Caco-2 (cell line): Measurements from ENCODE around the gene RCBTB1. TPM values are rescaled to one million over a fixed set of nuclear protein-coding genes. Genes with fewer than 3 reads are reported as not detected.

Experiments
- BruUV-seq: library from RNA; stranded (reverse); fragments of 400-500 nt; replicated peaks from 2 replicates; lab custom pipeline; 2021; lab: Mats Ljungman, UMichigan
- CTCF ChIA-PET: fragments of 300-600 bp; sonication (Branson Sonifier 250); formaldehyde crosslinking; loops from one replicate; lab custom pipeline; 2022; ENCODE audit warnings: antibody characterized with exemption; lab: Charles Lee
- POLR2A ChIA-PET: fragments of 300-600 bp; sonication (Branson Sonifier 250); formaldehyde crosslinking; loops from one replicate; lab custom pipeline; 2022; ENCODE audit warnings: antibody characterized with exemption; lab: Charles Lee
- DNase-seq, 2 experiments: peaks; one replicate each; pipeline versions ENCODE4 v3.0.0 to v3.0.0-alpha.2; 2020 to 2022
- H3K27me3 ChIP-seq: replicated peaks from 2 replicates; pipeline ENCODE4 v1.6.0; 2011; ENCODE audit warnings: low read length; ENCODE audit not compliant: control insufficient read depth, insufficient read depth
- H3K36me3 ChIP-seq: 2 replicates; pipeline ENCODE4 v1.5.1; 2011; ENCODE audit warnings: low read length; ENCODE audit not compliant: control insufficient read depth, insufficient read depth
- H3K4me1 ChIP-seq: fragments of 250-450 bp; sonication (Bioruptor Pico); 2 replicates; pipeline ENCODE4 v1.5.1; 2020; ENCODE audit warnings: mild to moderate bottlenecking
- H3K4me3 ChIP-seq: 2 replicates; pipeline ENCODE4 v1.5.1; 2011; ENCODE audit warnings: low read depth, mild to moderate bottlenecking, control low read depth, low read length
- H3K9me3 ChIP-seq: fragments of 250-450 bp; sonication (Bioruptor Pico); 2 replicates; pipeline ENCODE4 v1.5.1; 2020; ENCODE audit warnings: mild to moderate bottlenecking, moderate library complexity
- H3K27ac Mint-ChIP-seq: one replicate; pipeline ENCODE4 v1.8.0; 2022; ENCODE audit warnings: mixed read lengths; ENCODE audit not compliant: unreplicated experiment
- H3K27me3 Mint-ChIP-seq: one replicate; pipeline ENCODE4 v1.8.0; 2022; ENCODE audit warnings: mixed read lengths; ENCODE audit not compliant: insufficient read depth, unreplicated experiment
- H3K36me3 Mint-ChIP-seq: one replicate; pipeline ENCODE4 v1.8.0; 2022; ENCODE audit warnings: mild to moderate bottlenecking, mixed read lengths; ENCODE audit not compliant: insufficient read depth, unreplicated experiment
- H3K4me1 Mint-ChIP-seq: one replicate; pipeline ENCODE4 v1.8.0; 2022; ENCODE audit warnings: low read depth, mixed read lengths; ENCODE audit not compliant: unreplicated experiment
- H3K4me3 Mint-ChIP-seq: one replicate; pipeline ENCODE4 v1.8.0; 2022; ENCODE audit warnings: mild to moderate bottlenecking, moderate library complexity, mixed read lengths; ENCODE audit not compliant: unreplicated experiment
- H3K9me3 Mint-ChIP-seq: one replicate; pipeline ENCODE4 v1.8.0; 2022; ENCODE audit warnings: mixed read lengths; ENCODE audit not compliant: unreplicated experiment
- intact Hi-C: fragments of 100-400 bp; cut with micrococcal nuclease; formaldehyde crosslinking; loops from one replicate; pipeline ENCODE4 v1.10.0; 2022; ENCODE audit not compliant: unreplicated experiment
- total RNA-seq: library from RNA; stranded (reverse); gene quantifications from 2 replicates; pipeline ENCODE4 v1.2.3, GENCODE V29; 2022
- TF ChIP-seq, protein P1 (sequence below), 2 experiments: fragments of 200-600 bp in 1 of 2; IDR thresholded peaks; 1 replicate in 1 of 2; 2 replicates in 1 of 2; pipeline versions ENCODE4 v1.5.1 to v1.8.0; 2011 to 2022; ENCODE audit warnings: antibody characterized with exemption in 1 of 2, control low read depth in 1 of 2, inconsistent platforms in 1 of 2, low read depth in 1 of 2, low read length in 1 of 2, mild to moderate bottlenecking in 1 of 2, moderate library complexity in 1 of 2; ENCODE audit not compliant: insufficient read depth in 1 of 2, severe bottlenecking in 1 of 2, unreplicated experiment in 1 of 2

The RCBTB1 gene
- total RNA-seq, 1 experiment from 2014 or later: 25.7 TPM

DNA sequence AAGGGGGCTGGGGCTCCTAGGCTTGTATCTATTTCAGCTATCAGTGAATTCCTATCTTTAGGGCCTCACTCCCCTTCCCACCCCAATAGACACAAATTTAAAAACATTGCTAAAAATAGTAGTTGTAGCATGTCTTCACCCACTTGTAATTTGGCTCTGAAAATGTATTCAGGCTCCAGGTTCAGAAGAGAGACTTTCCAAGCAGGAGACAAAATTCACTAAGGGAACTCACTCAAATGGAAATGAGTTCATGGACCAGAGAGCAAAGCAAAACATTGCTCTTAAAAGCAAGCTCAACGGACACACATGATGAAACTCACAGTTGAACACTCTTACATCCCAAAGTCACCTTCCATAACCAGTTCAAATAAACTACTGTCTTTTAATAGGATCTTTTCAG lies 52.8 kb downstream of the RCBTB1 start:
- POLR2A ChIA-PET: no interaction called here
- Histone ChIP-seq H3K27me3 (no peaks in the 10 kb centered on the region), H3K9me3 (no peaks in the 10 kb centered on the region), H3K4me3 (no peak overlapping the region), H3K4me1 (no peaks in the 10 kb centered on the region), H3K36me3 (no peaks in the 10 kb centered on the region; the same call in 1 of the 2 replicates)
- H3K36me3 Mint-ChIP-seq: peaks cover 16% of the 10 kb centered on the region
- no peaks in the 10 kb centered on the region for H3K27me3 Mint-ChIP-seq
- no peak for DNase-seq
- TF ChIP-seq, protein P1, sequence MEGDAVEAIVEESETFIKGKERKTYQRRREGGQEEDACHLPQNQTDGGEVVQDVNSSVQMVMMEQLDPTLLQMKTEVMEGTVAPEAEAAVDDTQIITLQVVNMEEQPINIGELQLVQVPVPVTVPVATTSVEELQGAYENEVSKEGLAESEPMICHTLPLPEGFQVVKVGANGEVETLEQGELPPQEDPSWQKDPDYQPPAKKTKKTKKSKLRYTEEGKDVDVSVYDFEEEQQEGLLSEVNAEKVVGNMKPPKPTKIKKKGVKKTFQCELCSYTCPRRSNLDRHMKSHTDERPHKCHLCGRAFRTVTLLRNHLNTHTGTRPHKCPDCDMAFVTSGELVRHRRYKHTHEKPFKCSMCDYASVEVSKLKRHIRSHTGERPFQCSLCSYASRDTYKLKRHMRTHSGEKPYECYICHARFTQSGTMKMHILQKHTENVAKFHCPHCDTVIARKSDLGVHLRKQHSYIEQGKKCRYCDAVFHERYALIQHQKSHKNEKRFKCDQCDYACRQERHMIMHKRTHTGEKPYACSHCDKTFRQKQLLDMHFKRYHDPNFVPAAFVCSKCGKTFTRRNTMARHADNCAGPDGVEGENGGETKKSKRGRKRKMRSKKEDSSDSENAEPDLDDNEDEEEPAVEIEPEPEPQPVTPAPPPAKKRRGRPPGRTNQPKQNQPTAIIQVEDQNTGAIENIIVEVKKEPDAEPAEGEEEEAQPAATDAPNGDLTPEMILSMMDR (IDR thresholded peaks at IDR 0.05; ENCODE audit: insufficient read depth in 1 of 2, low read depth in 1 of 2, low read length in 1 of 2, severe bottlenecking in 1 of 2, unreplicated experiment in 1 of 2): no peak
- intact Hi-C loops: no loop called here
- no peak overlapping the region for H3K4me3 Mint-ChIP-seq
- no peaks in the 10 kb centered on the region for H3K9me3 Mint-ChIP-seq
- no TSS peak for BruUV-seq
- no peaks in the 10 kb centered on the region for H3K4me1 Mint-ChIP-seq
- no peak overlapping the region for H3K27ac Mint-ChIP-seq
- CTCF ChIA-PET: interaction anchor here (0.6 kb wide), 1 partner anchor 15 kb away, joined by 3 read pairs; no protein-coding TSS in a partner anchor

GRCh38 chr13:49530457-49530856 lies 54.9 kb downstream of the RCBTB1 start:
- no peaks in the 10 kb centered on the region for H3K4me1 Mint-ChIP-seq
- H3K36me3 ChIP-seq: no peaks in the 10 kb centered on the region; the same call in 1 of the 2 replicates
- H3K4me1 ChIP-seq: no peaks in the 10 kb centered on the region
- no peak overlapping the region for H3K4me3 Mint-ChIP-seq
- no peaks in the 10 kb centered on the region for H3K9me3 ChIP-seq
- H3K27ac Mint-ChIP-seq: no peak overlapping the region
- no TSS peak for BruUV-seq
- H3K27me3 Mint-ChIP-seq: no peaks in the 10 kb centered on the region
- no peaks in the 10 kb centered on the region for H3K9me3 Mint-ChIP-seq
- H3K4me3 ChIP-seq: no peak overlapping the region
- TF ChIP-seq, protein P1 (IDR thresholded peaks at IDR 0.05; ENCODE audit: insufficient read depth in 1 of 2, low read depth in 1 of 2, low read length in 1 of 2, severe bottlenecking in 1 of 2, unreplicated experiment in 1 of 2): no peak
- ChIA-PET POLR2A (no interaction called here), CTCF (no interaction called here)
- intact Hi-C loops: no loop called here
- H3K27me3 ChIP-seq: no peaks in the 10 kb centered on the region
- peaks cover 16% of the 10 kb centered on the region for H3K36me3 Mint-ChIP-seq
- DNase-seq: no peak

GRCh38 chr13:49528161-49528560 lies 57.2 kb downstream of the RCBTB1 start:
- no peaks in the 10 kb centered on the region for H3K27me3 Mint-ChIP-seq
- no peak for DNase-seq
- Histone ChIP-seq H3K36me3 (no peaks in the 10 kb centered on the region; the same call in 1 of the 2 replicates), H3K27me3 (no peaks in the 10 kb centered on the region), H3K9me3 (no peaks in the 10 kb centered on the region), H3K4me1 (no peaks in the 10 kb centered on the region), H3K4me3 (no peak overlapping the region)
- ChIA-PET CTCF (no interaction called here), POLR2A (interaction anchor here (0.5 kb wide), 1 partner anchor 479 kb away, joined by 4 read pairs; no protein-coding TSS in a partner anchor)
- H3K27ac Mint-ChIP-seq: no peak overlapping the region
- no peaks in the 10 kb centered on the region for H3K9me3 Mint-ChIP-seq
- no peaks in the 10 kb centered on the region for H3K4me1 Mint-ChIP-seq
- no peak overlapping the region for H3K4me3 Mint-ChIP-seq
- TF ChIP-seq, protein P1 (IDR thresholded peaks at IDR 0.05; ENCODE audit: insufficient read depth in 1 of 2, low read depth in 1 of 2, low read length in 1 of 2, severe bottlenecking in 1 of 2, unreplicated experiment in 1 of 2): no peak
- BruUV-seq: no TSS peak
- intact Hi-C loops: no loop called here
- peaks cover 4% of the 10 kb centered on the region for H3K36me3 Mint-ChIP-seq
